HK-2 (cell line): ENCODE data around the gene BBIP1.

ENCODE experiments used
- DNase-seq: peaks from one replicate; pipeline ENCODE4 v3.0.0-alpha.2; 2018; ENCODE audit not compliant: unreplicated experiment

The BBIP1 gene, protein sequence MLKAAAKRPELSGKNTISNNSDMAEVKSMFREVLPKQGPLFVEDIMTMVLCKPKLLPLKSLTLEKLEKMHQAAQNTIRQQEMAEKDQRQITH

GRCh38 chr10:110918643-110919348, at the start of gene BBIP1:
TSS of gene BBIP1 (minus strand) at chr10:110919180. CDS start at chr10:110918157, 1,023 bp downstream.
- no peak for DNase-seq

GRCh38 chr10:110967645-110968044, 48.7 kb upstream of the BBIP1 start:
- DNase-seq, result no peak

- no peak for DNase-seq
These were observed 48.1 kb upstream of the BBIP1 start for GRCh38 chr10:110967009-110967630.

DNA sequence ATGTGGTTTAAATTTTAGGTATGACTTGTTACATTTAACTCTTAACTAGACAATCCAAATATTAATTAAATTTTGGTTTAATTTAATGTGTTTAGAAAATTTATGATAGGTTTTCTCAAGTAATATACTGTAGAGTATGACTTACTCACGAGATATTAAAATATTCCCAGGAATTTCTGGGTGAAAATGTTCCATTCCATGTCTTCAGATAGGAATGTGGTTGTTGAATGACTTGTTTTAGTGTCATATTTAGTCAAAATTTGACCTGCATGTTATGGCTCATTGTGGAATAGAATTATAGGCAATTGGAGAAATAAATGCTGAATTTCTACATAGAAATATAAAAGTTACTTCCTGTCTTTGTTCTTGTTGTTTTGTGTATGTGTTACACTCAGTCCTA, 47.2 kb upstream of the BBIP1 start:
- DNase-seq, result no peak

GRCh38 chr10:110965216-110965615, 46.2 kb upstream of the BBIP1 start:
- DNase-seq, result no peak

DNA sequence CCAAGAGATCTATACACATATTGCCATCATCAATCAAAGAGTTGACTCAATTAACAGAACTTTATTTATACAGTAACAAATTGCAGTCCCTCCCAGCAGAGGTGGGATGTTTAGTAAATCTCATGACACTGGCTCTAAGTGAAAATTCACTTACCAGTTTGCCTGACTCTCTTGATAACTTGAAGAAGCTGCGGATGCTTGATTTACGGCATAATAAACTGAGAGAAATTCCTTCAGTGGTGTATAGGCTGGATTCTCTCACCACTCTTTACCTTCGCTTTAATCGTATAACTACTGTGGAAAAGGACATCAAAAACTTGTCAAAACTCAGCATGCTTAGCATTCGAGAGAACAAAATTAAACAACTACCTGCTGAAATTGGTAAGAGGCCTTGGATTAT, 45.7 kb upstream of the BBIP1 start:
- DNase-seq, result no peak

GRCh38 chr10:110963162-110963561, 44.2 kb upstream of the BBIP1 start:
- DNase-seq, result no peak

DNA sequence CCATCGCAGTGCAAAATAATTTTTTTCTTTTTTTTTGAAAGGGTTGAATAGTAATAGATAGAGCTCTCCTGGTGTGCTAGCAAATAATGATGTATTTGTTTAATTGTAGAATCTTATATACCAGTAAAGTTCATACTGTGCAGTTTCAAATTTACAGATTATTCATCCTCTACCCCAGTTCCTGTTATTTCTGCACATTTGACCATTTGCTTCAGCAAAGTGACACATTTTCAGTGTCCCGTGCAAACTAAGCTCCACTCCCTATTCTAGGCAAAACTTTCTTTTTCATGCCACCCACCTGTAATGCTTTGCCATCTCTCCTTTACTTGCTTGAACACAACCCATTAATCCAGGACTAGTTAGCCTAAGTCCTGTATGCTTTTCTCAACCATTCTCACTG, 43.5 kb upstream of the BBIP1 start:
- no peak for DNase-seq

GRCh38 chr10:110960333-110960712, 41.3 kb upstream of the BBIP1 start:
- no peak for DNase-seq

DNA sequence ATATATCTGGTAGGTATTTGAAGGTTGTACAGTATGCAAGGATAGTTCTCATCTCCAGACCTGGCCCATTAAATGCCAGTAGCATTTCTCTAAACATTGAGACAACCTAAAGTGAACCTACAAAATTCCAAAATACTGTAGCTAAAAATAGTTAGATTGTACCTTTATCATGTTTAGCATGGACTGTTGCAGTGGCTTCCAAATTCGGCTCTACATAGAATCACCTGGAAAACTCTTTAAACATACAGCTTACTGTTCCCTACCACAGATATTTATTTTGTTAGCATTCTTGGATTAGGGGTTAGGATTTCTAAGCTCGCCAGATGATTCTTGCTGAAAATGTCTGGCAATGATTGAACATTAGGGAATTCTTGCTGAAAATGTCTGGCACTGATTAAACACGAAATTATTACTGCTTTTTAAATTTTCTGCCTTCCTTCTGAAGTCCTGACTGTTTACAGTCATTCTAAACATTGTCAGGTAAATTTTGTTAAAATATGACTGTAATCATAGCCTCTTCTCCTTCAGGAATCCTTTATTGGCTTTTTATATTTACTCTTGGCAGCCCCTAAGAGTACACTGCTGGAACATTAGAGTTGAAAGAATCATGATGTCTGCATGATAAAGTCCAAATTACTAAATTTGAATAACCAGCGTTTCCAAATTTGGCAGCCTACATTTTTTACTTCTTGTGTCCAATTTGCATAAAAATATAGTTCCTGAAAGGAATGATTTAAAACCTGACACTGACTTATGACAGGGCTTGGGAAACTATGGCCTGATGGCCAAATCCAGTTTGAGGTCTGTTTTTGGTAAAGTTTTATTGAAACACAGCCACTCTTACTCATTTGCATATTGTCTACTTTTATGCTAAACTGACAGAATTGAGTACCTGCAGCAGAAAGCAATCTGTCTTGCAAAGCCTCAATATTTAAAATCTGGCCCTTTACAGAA, 40.7 kb upstream of the BBIP1 start:
- no peak for DNase-seq

- DNase-seq, result no peak
These were observed 38.6 kb upstream of the BBIP1 start for GRCh38 chr10:110957606-110958005.

DNA sequence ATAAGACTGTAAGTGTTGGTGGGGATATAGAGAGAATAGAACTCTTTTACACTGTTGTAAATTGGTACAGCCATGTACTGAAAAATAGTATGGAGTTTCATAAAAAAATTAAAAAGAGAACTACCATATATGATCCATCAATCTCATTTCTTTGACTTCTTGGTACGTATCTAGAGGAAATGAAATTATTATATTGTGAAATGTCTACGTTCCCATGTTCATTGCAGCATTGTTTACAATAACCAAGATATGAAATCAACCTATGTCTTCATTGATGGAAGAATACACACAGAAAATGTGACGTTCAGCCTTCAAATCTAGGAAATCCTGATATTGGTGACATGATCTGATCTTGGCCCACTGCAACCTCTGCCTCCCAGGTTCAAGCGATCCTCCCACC, 32.4 kb upstream of the BBIP1 start:
- no peak for DNase-seq

DNA sequence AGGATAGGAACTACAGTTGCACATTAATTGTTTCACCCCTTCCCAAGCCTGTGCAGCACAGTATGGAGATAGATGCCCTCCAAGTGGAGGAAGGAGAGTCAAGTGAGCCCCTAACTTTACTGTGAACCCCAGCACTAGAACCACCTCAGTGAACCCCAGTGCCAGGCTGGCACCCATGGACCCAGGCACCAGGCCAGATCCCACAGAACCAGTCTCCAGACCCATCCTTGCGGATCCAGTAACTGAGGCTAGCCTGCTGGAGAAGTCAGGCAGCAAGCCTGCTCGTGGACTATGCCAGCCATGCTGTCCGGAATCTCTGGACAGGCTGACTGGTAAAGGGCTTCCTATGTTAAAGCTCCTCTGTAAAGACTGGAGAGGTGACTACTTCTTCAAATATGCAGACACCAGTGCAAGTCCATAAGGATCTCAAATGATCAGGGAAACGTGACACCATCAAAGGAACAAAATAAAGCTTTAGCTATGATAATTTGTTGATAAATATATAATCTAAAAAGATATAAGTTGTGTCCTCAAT, 28.1 kb upstream of the BBIP1 start:
- no peak for DNase-seq

- DNase-seq, result no peak
These were observed 27.5 kb upstream of the BBIP1 start for GRCh38 chr10:110946496-110946895.

DNA sequence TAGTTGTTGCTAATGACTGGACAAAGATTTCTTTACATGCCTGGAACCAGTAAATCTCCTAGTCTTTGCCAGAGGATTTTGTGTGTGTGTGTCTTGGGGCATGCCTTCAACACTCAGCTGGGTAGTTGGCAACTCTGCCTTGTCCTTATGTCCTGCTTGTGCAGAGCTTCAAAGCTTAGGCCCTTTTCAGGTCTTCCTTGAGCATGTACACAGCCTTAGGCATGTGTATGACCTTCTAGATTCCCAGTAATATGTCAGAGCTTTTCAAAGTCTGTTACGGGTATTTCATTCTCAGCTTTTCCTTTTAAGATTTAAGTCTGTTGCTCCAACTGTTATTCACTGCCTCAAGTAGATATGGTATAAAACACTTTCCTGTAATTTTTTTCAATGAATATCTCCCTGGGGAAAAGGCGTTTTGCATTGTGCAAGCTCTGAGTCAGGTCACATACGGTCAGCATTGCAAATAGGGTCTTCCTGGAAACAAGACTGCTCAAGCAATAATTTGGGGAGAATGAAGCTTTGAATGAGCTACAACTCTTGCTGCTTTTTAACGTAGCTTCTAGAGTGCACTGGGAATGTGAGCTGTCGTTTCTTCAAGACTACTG, 25.9 kb upstream of the BBIP1 start:
- no peak for DNase-seq

- no peak for DNase-seq
These were observed 20.4 kb upstream of the BBIP1 start for GRCh38 chr10:110939419-110939818.

DNA sequence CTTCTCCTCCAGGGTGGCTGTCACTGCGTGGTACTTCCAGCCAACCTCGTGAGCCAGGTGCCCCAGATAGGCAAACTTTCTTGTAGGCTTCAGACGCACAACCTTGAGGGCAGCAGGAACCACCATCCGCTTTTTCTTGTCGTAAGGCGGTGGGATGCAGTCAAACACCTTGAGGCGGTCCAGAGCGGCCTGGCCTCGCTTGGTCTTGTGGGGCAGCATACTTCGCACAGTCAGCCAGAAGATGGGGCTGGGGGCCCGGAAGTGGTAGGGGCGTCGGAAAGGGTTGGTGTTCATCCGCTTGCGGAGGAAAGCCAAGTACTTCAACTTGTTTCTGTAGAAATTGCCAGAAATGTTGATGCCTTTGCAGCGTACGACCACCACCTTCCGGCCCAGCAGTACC, 17.8 kb upstream of the BBIP1 start:
- no peak for DNase-seq

DNA sequence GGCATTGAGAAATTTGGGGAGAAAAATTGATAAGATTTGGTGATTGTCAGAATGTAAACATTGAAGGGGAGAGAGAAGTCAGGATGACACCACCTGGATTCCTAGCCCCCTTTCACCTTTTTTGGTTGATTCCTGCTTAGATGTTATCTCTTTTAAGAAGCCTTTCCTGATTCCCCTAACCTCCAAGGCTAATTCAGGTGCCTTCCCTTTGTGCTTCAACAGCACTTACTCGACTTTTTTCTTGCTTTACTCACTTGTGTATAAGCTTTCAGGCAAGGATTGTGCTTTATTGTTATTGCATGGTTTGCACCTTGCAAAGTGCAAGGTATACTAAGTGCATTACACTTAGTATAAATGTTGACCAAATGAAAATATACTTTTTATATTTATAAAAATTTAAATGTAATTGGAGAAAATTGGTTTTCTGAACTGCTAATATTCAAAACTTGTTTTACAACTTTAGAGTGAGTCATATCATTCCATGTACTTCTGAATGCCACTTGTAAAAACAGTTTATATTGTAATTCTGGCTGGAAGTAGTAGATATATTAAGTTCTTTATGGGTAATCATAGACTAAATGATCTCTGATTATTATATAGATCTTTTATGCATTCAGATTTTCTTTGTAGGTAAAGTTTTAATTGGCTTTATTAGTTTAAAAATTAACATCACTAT, 13.7 kb upstream of the BBIP1 start:
- no peak for DNase-seq

DNA sequence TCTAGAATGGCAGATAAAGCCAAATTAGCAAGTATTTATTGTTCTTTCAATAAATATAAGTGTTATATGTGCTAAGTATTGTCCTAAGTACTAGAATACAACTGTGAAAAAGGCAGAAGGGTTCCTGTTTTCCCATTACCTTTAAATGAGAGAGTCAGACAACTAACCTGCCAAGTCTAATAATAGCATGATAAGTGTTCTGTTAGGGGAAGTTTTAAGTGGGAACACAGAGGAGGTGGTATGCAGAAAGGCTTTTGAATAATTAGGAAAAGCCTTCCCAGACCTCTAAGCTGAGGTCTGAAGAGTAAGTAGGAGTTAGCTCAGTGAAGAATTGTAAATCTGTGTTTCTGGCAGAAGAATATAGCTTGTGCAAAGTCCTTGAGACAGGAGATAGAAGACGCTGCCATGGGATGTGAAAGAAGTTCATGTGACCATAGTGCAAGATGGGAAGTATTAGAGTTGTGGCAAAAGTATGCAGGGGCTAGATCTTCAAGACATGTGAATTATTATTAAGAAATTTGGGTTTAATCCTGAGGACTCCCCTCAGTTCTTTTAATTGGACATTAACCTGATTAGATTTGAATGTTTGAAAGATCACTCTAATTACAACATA, 12.9 kb upstream of the BBIP1 start:
- no peak for DNase-seq

GRCh38 chr10:110927461-110927860, 8.5 kb upstream of the BBIP1 start:
- no peak for DNase-seq
